ENCODE results near the gene CEP131.

Gene CEP131

DNA sequence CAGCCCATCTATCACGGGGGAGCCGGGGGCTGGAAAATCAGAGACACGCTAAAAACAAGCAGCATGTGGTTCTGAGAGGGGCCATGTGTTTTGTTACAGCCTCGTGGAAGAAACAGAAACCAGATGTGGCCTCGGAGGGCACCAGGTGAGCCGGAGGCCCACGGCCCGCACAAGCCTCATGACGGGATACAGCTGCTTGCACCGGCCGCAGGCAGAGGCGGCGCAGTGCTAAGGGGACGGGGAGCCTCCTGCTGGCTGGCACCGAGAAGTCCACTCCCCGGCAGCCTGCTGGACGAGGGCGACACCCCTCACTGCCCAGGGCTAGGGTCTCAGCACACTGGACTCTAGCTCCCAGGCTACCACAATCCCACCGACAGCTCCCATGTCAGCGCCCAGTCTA lies 35.5 kb upstream of the CEP131 start:
- H3K4me3 ChIP-seq (ENCODE audit: control insufficient read depth, low read depth, low read length), result no peak overlapping the region
- DNase-seq (ENCODE audit: low read depth), result no peak
- TF ChIP-seq, protein P1, sequence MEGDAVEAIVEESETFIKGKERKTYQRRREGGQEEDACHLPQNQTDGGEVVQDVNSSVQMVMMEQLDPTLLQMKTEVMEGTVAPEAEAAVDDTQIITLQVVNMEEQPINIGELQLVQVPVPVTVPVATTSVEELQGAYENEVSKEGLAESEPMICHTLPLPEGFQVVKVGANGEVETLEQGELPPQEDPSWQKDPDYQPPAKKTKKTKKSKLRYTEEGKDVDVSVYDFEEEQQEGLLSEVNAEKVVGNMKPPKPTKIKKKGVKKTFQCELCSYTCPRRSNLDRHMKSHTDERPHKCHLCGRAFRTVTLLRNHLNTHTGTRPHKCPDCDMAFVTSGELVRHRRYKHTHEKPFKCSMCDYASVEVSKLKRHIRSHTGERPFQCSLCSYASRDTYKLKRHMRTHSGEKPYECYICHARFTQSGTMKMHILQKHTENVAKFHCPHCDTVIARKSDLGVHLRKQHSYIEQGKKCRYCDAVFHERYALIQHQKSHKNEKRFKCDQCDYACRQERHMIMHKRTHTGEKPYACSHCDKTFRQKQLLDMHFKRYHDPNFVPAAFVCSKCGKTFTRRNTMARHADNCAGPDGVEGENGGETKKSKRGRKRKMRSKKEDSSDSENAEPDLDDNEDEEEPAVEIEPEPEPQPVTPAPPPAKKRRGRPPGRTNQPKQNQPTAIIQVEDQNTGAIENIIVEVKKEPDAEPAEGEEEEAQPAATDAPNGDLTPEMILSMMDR (conservative IDR thresholded peaks at IDR 0.05; ENCODE audit: control insufficient read depth, insufficient read depth, low read depth, low read length), result no peak

DNA sequence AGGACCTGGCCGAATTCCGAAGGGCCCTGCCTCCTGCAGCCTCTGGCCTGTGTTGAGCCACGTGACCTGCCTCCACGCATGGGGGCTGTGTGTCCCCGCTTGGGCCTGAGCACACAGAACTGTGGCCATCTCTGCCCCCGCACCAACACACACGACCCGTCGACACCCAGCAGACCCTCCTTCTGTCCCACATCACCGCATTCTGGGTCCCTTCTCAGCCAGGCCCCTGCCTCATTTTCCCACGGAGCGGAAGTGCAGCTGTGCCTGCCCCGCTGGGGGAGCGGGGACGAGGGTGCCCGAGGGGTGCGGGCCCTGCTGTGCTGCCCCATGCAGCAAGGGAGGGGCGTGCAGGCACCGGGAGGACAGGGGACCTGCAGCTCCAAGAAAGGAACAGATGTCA lies 34.8 kb upstream of the CEP131 start:
- H3K4me3 ChIP-seq (ENCODE audit: control insufficient read depth, low read depth, low read length), result no peak overlapping the region
- no peak for DNase-seq (ENCODE audit: low read depth)
- TF ChIP-seq, protein P1 (conservative IDR thresholded peaks at IDR 0.05; ENCODE audit: control insufficient read depth, insufficient read depth, low read depth, low read length), result no peak

DNA sequence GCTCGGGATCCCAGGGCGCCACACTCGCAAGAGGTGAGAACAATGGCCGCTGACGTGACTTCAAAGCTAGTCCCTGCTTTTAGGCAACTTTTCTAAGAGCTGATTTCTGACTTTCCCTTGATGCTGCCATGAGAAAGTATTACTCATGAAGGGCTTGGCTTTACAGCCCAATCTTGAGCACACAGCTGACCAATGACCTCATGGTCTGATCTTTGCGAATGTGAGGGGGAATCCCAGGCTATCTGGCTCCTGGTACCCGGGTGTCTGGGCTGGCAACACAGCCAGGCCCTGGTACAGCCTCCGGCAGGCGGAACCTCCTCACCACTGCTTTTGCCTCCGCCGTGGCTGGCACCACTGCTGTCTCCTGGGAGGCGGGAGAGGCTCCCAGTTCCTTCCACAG lies 33.9 kb upstream of the CEP131 start:
- DNase-seq (ENCODE audit: low read depth), result peak; percentile 86
- no peak overlapping the region for H3K4me3 ChIP-seq (ENCODE audit: control insufficient read depth, low read depth, low read length)
- TF ChIP-seq, protein P1 (conservative IDR thresholded peaks at IDR 0.05; ENCODE audit: control insufficient read depth, insufficient read depth, low read depth, low read length), result no peak

DNA sequence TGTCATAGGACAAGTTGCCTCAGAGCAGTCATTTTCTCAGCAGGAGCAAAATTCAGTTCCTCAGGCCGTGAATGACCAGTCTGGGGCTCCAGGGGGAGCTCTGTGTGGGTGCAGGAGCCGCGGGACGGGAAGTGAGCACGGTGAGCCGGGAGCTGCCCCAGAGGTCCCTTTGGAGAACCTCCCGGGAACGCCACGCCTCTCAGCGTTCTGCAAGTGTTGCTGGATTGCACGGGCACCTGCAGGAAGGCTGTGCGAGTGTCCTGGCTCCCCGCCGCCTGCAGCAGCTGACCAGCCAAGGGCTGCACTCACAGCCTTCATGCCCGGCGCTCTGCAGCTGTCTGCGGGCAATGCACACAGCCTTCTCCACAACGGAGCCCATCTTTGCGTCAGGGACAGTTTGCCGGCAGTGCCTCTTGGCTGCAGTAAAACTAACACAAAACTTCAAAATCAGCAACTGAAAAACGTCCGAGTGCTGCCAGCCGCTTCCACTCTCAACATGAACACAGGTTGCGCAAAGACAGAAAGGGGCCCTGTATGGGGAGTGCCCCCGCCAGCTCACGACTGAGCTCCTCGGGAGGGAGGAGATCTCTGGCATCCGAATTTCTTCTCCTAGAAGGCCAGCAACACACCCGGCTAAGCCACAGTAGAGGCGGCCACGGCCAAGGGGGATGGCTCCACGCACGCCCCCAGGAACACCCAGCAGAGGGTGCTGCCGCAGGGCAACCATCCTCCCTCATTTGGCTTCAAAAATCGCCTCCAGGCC lies 32.4 kb upstream of the CEP131 start:
- DNase-seq (ENCODE audit: low read depth), result peak; percentile 68
- TF ChIP-seq, protein P1 (conservative IDR thresholded peaks at IDR 0.05; ENCODE audit: control insufficient read depth, insufficient read depth, low read depth, low read length), result peak; percentile 55
- no peak overlapping the region for H3K4me3 ChIP-seq (ENCODE audit: control insufficient read depth, low read depth, low read length)

DNA sequence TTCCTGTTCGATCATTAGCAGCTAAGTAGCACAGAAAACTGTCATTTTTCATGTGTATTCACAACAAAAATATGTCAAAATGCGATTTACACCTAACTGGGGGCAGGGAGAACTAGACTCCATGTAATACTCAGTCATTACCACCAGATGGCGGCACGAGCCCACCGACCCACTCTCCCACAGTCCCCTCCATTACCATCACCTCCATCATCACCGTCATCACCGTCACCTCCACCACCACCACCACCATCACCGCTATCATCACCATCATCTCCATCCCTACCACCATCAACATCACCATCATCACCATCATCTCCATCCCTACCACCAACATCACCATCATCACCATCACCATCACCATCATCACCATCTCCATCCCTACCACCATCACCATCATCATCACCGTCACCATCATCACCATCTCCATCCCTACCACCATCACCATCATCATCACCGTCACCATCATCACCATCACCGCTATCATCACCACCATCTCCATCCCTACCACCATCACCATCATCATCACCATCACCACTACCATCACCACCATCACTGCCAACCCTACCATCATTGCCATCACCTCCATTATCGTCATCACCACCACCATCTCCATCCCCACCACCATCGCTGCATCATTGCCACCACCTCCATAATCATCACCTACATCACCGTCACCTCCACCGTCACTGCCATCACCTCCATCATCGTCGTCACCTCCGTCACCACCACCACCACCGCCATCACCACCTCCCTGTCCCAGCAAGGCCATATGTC lies 30.8 kb upstream of the CEP131 start:
- H3K4me3 ChIP-seq (ENCODE audit: control insufficient read depth, low read depth, low read length), result no peak overlapping the region
- DNase-seq (ENCODE audit: low read depth), result peak; percentile 44

DNA sequence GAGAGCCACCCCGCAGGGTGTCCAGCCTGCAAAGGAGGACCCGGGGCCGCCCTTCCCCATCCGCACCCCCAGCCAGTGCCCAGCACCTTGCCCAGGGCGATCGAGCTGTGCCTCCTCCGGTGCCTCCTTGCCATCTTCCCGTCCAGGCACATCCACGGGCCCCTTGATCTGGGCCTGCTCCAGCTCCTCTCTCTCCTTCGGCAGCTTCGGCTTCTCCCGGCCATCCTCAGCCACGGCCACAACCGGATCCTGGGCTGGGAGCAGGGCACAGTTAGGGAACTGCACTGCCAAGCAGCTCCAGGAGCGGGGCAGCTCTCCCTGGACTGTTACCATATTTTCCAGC lies 30.2 kb upstream of the CEP131 start:
- TF ChIP-seq, protein P1 (conservative IDR thresholded peaks at IDR 0.05; ENCODE audit: control insufficient read depth, insufficient read depth, low read depth, low read length), result no peak
- H3K4me3 ChIP-seq (ENCODE audit: control insufficient read depth, low read depth, low read length), result no peak overlapping the region
- no peak for DNase-seq (ENCODE audit: low read depth)

More for the DNA sequence above, 30.8 kb upstream of the CEP131 start:
- TF ChIP-seq, protein P1 (conservative IDR thresholded peaks at IDR 0.05; ENCODE audit: control insufficient read depth, insufficient read depth, low read depth, low read length), result peak; percentile 71

All from fibroblast of mammary gland (primary cell).